Esophagus muscularis mucosa (tissue), 4 donors: ENCODE data around the gene HK3. TPM values are rescaled to one million over a fixed set of nuclear protein-coding genes. Genes with fewer than 3 reads are reported as not detected.

Experiments
- DNase-seq: peaks from one replicate; pipeline ENCODE4 v3.0.0-alpha.2; 2017; ENCODE audit errors: extremely low spot score
- H3K27ac ChIP-seq, 4 donors: fragments of 200-600 bp; sonication (generic); replicated peaks in 1 of 4; 1 replicate in 3 of 4; 2 replicates in 1 of 4; pipeline ENCODE4 v1.5.1; 2016 to 2019; ENCODE audit warnings: mild to moderate bottlenecking in 1 of 4
- H3K27me3 ChIP-seq, 4 donors: fragments of 200-600 bp; sonication (generic); one replicate each; pipeline versions ENCODE4 v1.5.1 to v1.6.0; 2016 to 2019
- H3K36me3 ChIP-seq, 4 donors: fragments of 200-600 bp; sonication (generic); one replicate each; pipeline ENCODE4 v1.5.1; 2016 to 2019
- H3K4me1 ChIP-seq, 4 donors: fragments of 200-600 bp; sonication (generic); one replicate each; pipeline ENCODE4 v1.5.1; 2016 to 2019
- H3K4me3 ChIP-seq, 4 donors: fragments of 200-600 bp; sonication (generic); 1 replicate in 2 of 4; 2 replicates in 2 of 4; pipeline ENCODE4 v1.5.1; 2016 to 2019; ENCODE audit warnings: mild to moderate bottlenecking in 4 of 4, moderate library complexity in 1 of 4
- H3K9me3 ChIP-seq, 4 donors: fragments of 200-600 bp; sonication (generic); 1 replicate in 3 of 4; 2 replicates in 1 of 4; pipeline ENCODE4 v1.5.1; 2016 to 2019
- CTCF ChIP-seq, 3 experiments: fragments of 200-600 bp in 2 of 3; fragments of 450-650 bp in 1 of 3; sonication (generic) in 2 of 3; IDR thresholded peaks; one replicate each; pipeline ENCODE4 v1.5.1; 2017 to 2019; ENCODE audit warnings: antibody characterized with exemption in 3 of 3, mild to moderate bottlenecking in 2 of 3, moderate library complexity in 1 of 3
- EP300 ChIP-seq: sonication (generic); formaldehyde crosslinking; IDR thresholded peaks from one replicate; pipeline ENCODE4 v1.6.1; 2017; ENCODE audit warnings: antibody characterized with exemption
- POLR2A ChIP-seq: fragments of 450-650 bp; IDR thresholded peaks from one replicate; pipeline ENCODE4 v1.6.1; 2017; ENCODE audit warnings: antibody characterized with exemption, moderate library complexity, mild to moderate bottlenecking, low read depth
- POLR2AphosphoS5 ChIP-seq, 2 donors: sonication (generic); formaldehyde crosslinking; IDR thresholded peaks; one replicate each; pipeline ENCODE4 v1.6.1; 2017; ENCODE audit warnings: antibody characterized with exemption in 2 of 2
- WGBS: methylation state at CpG from one replicate; pipeline ENCODE4 v1.1.5; 2018; 5-methylcytosine and 5-hydroxymethylcytosine counted together
- intact Hi-C: fragments of 100-400 bp; cut with DNase I; formaldehyde crosslinking; loops from one replicate; pipeline ENCODE4 v1.15.1; 2023
- total RNA-seq, 4 donors: library from RNA; depleted of rRNA; stranded (reverse); fragments of >200 nt; gene quantifications; one replicate each; pipeline versions ENCODE4 v1.1.0 to v1.2.1, GENCODE V29; 2016

The HK3 gene
- total RNA-seq, 4 donors from 2014 or later = 3.8 to 11.6 (median 6.9) TPM

GRCh38 chr5:176856746-176857145, 42.4 kb downstream of the HK3 start:
- H3K4me1 ChIP-seq = no peaks in the 10 kb centered on the region
- no peaks in the 10 kb centered on the region for H3K36me3 ChIP-seq
- DNase-seq = no peak
- H3K27me3 ChIP-seq = peaks cover 0 to 71% (median 0%) of the 10 kb centered on the region in 4 donors
- TF ChIP-seq POLR2AphosphoS5 (IDR thresholded peaks at IDR 0.05) (no peak), EP300 (no peak), CTCF (IDR thresholded peaks at IDR 0.05) (no peak), POLR2A (no peak)
- intact Hi-C loops = no loop called here
- 62% methylated on average over 7 of the region's 8 CpGs for WGBS
- no peak overlapping the region for H3K4me3 ChIP-seq
- no peaks in the 10 kb centered on the region for H3K9me3 ChIP-seq
- no peak overlapping the region for H3K27ac ChIP-seq

GRCh38 chr5:176855598-176855997, 43.5 kb downstream of the HK3 start:
- Histone ChIP-seq H3K4me1 (no peaks in the 10 kb centered on the region), H3K4me3 (no peak overlapping the region), H3K27me3 (peaks cover 0 to 71% (median under 1%) of the 10 kb centered on the region in 4 donors), H3K9me3 (no peaks in the 10 kb centered on the region), H3K27ac (no peak overlapping the region), H3K36me3 (no peaks in the 10 kb centered on the region)
- TF ChIP-seq CTCF (IDR thresholded peaks at IDR 0.05) (no peak), EP300 (no peak), POLR2AphosphoS5 (IDR thresholded peaks at IDR 0.05) (no peak), POLR2A (no peak)
- intact Hi-C loops = no loop called here
- DNase-seq = no peak
- WGBS = no CpG with 5 or more reads among the region's 18 CpGs

GRCh38 chr5:176854164-176854563, 45.0 kb downstream of the HK3 start:
- Histone ChIP-seq H3K4me3 (no peak overlapping the region), H3K27me3 (peaks cover 0 to 77% (median 2%) of the 10 kb centered on the region in 4 donors), H3K4me1 (no peaks in the 10 kb centered on the region), H3K27ac (no peak overlapping the region), H3K9me3 (no peaks in the 10 kb centered on the region), H3K36me3 (no peaks in the 10 kb centered on the region)
- TF ChIP-seq POLR2A (no peak), POLR2AphosphoS5 (IDR thresholded peaks at IDR 0.05) (no peak), EP300 (no peak), CTCF (IDR thresholded peaks at IDR 0.05) (no peak)
- WGBS = 41% methylated on average over 7 of the region's 8 CpGs
- no peak for DNase-seq
- intact Hi-C loops = no loop called here

GRCh38 chr5:176853151-176853778, 45.9 kb downstream of the HK3 start:
- Histone ChIP-seq H3K27ac (no peak overlapping the region), H3K4me3 (no peak overlapping the region), H3K36me3 (no peaks in the 10 kb centered on the region), H3K27me3 (peaks cover 0 to 85% (median 4%) of the 10 kb centered on the region in 4 donors), H3K4me1 (no peaks in the 10 kb centered on the region), H3K9me3 (no peaks in the 10 kb centered on the region)
- WGBS = 73% methylated on average over 20 of the region's 20 CpGs
- TF ChIP-seq POLR2AphosphoS5 (IDR thresholded peaks at IDR 0.05) (no peak), EP300 (no peak), CTCF (IDR thresholded peaks at IDR 0.05) (no peak), POLR2A (no peak)
- no peak for DNase-seq
- intact Hi-C loops = no loop called here
